Liver (tissue), 9 donors: ENCODE measurements around the gene WDR19. TPM values are rescaled to one million over a fixed set of nuclear protein-coding genes. Genes with fewer than 3 reads are reported as not detected.
"Not testable (repeated sequence)": the region's sequence is repeated elsewhere in the genome, so short reads cannot be mapped to it uniquely, and the experiment has no call there.

Source experiments
- DNase-seq: peaks from one replicate; pipeline ENCODE4 v3.0.0-alpha.2; 2017; ENCODE audit warnings: low spot score
- H3K27ac ChIP-seq, 2 donors: one replicate each; pipeline ENCODE4 v1.7.0; 2013; ENCODE audit warnings: inconsistent platforms in 2 of 2, low read length in 2 of 2, control low read depth in 1 of 2, low read depth in 1 of 2, mild to moderate bottlenecking in 1 of 2
- H3K27me3 ChIP-seq, 4 donors: one replicate each; pipeline versions ENCODE4 v1.6.1 to v1.7.0; 2013; ENCODE audit warnings: low read length in 3 of 4, inconsistent platforms in 1 of 4, mild to moderate bottlenecking in 1 of 4, moderate library complexity in 1 of 4; ENCODE audit not compliant: control insufficient read depth in 4 of 4, insufficient read depth in 4 of 4
- H3K36me3 ChIP-seq, 4 donors: one replicate each; pipeline versions ENCODE4 v1.6.1 to v1.7.0; 2013; ENCODE audit warnings: low read length in 3 of 4, mild to moderate bottlenecking in 3 of 4, low read depth in 1 of 4, moderate library complexity in 1 of 4; ENCODE audit not compliant: control insufficient read depth in 4 of 4, insufficient read depth in 3 of 4
- H3K4me1 ChIP-seq, 4 donors: one replicate each; pipeline versions ENCODE4 v1.6.1 to v1.7.0; 2013; ENCODE audit warnings: low read length in 3 of 4, mild to moderate bottlenecking in 3 of 4, moderate library complexity in 1 of 4; ENCODE audit not compliant: control insufficient read depth in 4 of 4, insufficient read depth in 4 of 4
- H3K4me3 ChIP-seq, 3 donors: one replicate each; pipeline versions ENCODE4 v1.6.1 to v1.7.0; 2013; ENCODE audit warnings: low read length in 3 of 3, control low read depth in 1 of 3, low read depth in 1 of 3, mild to moderate bottlenecking in 1 of 3
- H3K9ac ChIP-seq, 2 donors: one replicate each; pipeline ENCODE4 v1.7.0; 2013; ENCODE audit warnings: low read length in 2 of 2, mild to moderate bottlenecking in 2 of 2, moderate library complexity in 2 of 2, control low read depth in 1 of 2, low read depth in 1 of 2
- H3K9me3 ChIP-seq, 4 donors: one replicate each; pipeline versions ENCODE4 v1.6.1 to v1.7.0; 2013; ENCODE audit warnings: low read length in 3 of 4; ENCODE audit not compliant: control insufficient read depth in 4 of 4
- EGR1 ChIP-seq, 2 donors: IDR thresholded peaks; 2 replicates each; pipeline ENCODE4 v1.6.1; 2016 to 2018; ENCODE audit warnings: antibody characterized with exemption in 2 of 2, low read depth in 2 of 2
- FOXA1 ChIP-seq: IDR thresholded peaks from 2 replicates; pipeline ENCODE4 v1.6.1; 2016; ENCODE audit warnings: antibody characterized with exemption
- FOXA2 ChIP-seq: IDR thresholded peaks from 2 replicates; pipeline ENCODE4 v1.6.1; 2016; ENCODE audit warnings: antibody characterized with exemption
- GABPA ChIP-seq, 2 donors: IDR thresholded peaks in 1 of 2; conservative IDR thresholded peaks in 1 of 2; 2 replicates each; pipeline ENCODE4 v1.6.1; 2016; ENCODE audit warnings: antibody characterized with exemption in 2 of 2, mild to moderate bottlenecking in 1 of 2, moderate library complexity in 1 of 2
- HNF4A ChIP-seq, 2 donors: conservative IDR thresholded peaks; 2 replicates each; pipeline ENCODE4 v1.6.1; 2016; ENCODE audit warnings: antibody characterized with exemption in 2 of 2, mild to moderate bottlenecking in 2 of 2
- HNF4G ChIP-seq: IDR thresholded peaks from 2 replicates; pipeline ENCODE4 v1.6.1; 2016; ENCODE audit warnings: antibody characterized with exemption
- NR2F2 ChIP-seq: IDR thresholded peaks from 2 replicates; pipeline ENCODE4 v1.6.1; 2016; ENCODE audit warnings: antibody characterized with exemption
- RAD21 ChIP-seq, 2 donors: IDR thresholded peaks; 2 replicates each; pipeline ENCODE4 v1.6.1; 2016; ENCODE audit warnings: antibody characterized with exemption in 2 of 2, mild to moderate bottlenecking in 2 of 2
- RXRA ChIP-seq, 2 donors: IDR thresholded peaks; 2 replicates each; pipeline ENCODE4 v1.6.1; 2017 to 2018; ENCODE audit warnings: antibody characterized with exemption in 2 of 2, mild to moderate bottlenecking in 1 of 2
- SP1 ChIP-seq: IDR thresholded peaks from 2 replicates; pipeline ENCODE4 v1.6.1; 2018; ENCODE audit warnings: antibody characterized with exemption, mild to moderate bottlenecking
- TAF1 ChIP-seq: conservative IDR thresholded peaks from 2 replicates; pipeline ENCODE4 v1.6.1; 2016; ENCODE audit warnings: antibody characterized with exemption, mild to moderate bottlenecking
- YY1 ChIP-seq: IDR thresholded peaks from 2 replicates; pipeline ENCODE4 v1.6.1; 2016; ENCODE audit warnings: antibody characterized with exemption, mild to moderate bottlenecking
- WGBS: extraction: QIAGEN DNeasy Blood & Tissue Kit; methylation state at CpG from one replicate; pipeline ENCODE4 v1.1.7; 2013; 5-methylcytosine and 5-hydroxymethylcytosine counted together
- polyA plus RNA-seq, 2 donors: library from polyadenylated mRNA; stranded (reverse) in 1 of 2; unstranded in 1 of 2; fragments of 200-250 nt in 1 of 2; fragments of >200 nt in 1 of 2; fragmentation: Nextera tagmentation in 1 of 2; extraction: Ambion mirVana in 1 of 2; gene quantifications; one replicate each; pipeline versions ENCODE4 v1.2.1 to v1.2.3, GENCODE V29; 2013 to 2015
- total RNA-seq, 2 donors: library from RNA; depleted of rRNA; stranded (reverse); fragments of >200 nt; gene quantifications; one replicate each; pipeline ENCODE4 v1.2.3, GENCODE V29; 2014
- TF ChIP-seq, protein P1 (sequence below): IDR thresholded peaks from 2 replicates; pipeline ENCODE4 v1.6.1; 2016; ENCODE audit warnings: antibody characterized with exemption
- TF ChIP-seq, protein P2 (sequence below): fragments of 150-350 bp; IDR thresholded peaks from 2 replicates; pipeline ENCODE4 v1.5.1; 2017; ENCODE audit warnings: improper control_type of control experiment, low read depth, low read length; ENCODE audit not compliant: missing input control
- TF ChIP-seq, protein P3 (sequence below): IDR thresholded peaks from 2 replicates; pipeline ENCODE4 v1.6.1; 2016; ENCODE audit warnings: antibody characterized with exemption, mild to moderate bottlenecking
- TF ChIP-seq, protein P4 (sequence below): IDR thresholded peaks from 2 replicates; pipeline ENCODE4 v1.6.1; 2016; ENCODE audit warnings: antibody characterized with exemption
- donor health status: healthy.
- donor health status: healthy.
- donor health status: healthy.
- donor health status: healthy.
- donor health status: healthy.

WDR19 gene
- total and polyA plus RNA-seq, 4 donors: 9.5 to 34.3 (median 17.7) TPM

DNA sequence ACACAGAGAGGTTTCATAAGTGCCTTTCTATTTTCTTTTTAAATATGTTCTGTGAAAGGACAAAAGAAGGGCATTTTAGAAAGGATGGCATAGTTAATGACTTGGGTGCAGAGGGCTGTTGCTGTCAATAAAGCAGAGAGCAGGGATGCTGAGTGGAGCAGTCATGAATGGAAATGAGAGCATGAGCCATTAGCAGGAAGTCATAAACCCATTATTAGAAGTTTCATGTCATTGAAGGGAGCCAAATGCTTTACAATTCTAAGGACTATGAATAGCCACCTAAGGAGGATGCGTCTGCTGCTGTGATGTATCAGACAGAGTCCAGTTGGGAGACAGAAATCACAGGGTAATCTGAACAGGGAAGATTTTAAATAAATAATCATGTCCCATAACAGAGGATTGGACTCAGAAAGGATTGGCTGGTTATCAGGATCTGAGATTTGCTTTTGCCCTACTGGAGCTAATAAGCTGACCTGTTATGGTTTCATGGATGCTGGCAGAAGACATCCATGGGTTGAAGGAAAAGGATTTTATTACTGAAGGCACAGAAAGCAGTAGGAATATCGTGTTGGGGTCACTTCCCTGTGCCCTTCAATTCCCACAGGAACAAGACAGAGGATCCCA, 47.5 kb upstream of the WDR19 start:
- TF ChIP-seq TAF1 (no peak), YY1 (no peak), FOXA1 (no peak), GABPA (IDR thresholded peaks at IDR 0.05 in 1 of 2, conservative IDR thresholded peaks at IDR 0.05 in 1 of 2) (no peak), RXRA (IDR thresholded peaks at IDR 0.05) (no peak)
- TF ChIP-seq, protein P1, sequence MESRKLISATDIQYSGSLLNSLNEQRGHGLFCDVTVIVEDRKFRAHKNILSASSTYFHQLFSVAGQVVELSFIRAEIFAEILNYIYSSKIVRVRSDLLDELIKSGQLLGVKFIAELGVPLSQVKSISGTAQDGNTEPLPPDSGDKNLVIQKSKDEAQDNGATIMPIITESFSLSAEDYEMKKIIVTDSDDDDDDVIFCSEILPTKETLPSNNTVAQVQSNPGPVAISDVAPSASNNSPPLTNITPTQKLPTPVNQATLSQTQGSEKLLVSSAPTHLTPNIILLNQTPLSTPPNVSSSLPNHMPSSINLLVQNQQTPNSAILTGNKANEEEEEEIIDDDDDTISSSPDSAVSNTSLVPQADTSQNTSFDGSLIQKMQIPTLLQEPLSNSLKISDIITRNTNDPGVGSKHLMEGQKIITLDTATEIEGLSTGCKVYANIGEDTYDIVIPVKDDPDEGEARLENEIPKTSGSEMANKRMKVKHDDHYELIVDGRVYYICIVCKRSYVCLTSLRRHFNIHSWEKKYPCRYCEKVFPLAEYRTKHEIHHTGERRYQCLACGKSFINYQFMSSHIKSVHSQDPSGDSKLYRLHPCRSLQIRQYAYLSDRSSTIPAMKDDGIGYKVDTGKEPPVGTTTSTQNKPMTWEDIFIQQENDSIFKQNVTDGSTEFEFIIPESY: no peak
- TF ChIP-seq, protein P2, sequence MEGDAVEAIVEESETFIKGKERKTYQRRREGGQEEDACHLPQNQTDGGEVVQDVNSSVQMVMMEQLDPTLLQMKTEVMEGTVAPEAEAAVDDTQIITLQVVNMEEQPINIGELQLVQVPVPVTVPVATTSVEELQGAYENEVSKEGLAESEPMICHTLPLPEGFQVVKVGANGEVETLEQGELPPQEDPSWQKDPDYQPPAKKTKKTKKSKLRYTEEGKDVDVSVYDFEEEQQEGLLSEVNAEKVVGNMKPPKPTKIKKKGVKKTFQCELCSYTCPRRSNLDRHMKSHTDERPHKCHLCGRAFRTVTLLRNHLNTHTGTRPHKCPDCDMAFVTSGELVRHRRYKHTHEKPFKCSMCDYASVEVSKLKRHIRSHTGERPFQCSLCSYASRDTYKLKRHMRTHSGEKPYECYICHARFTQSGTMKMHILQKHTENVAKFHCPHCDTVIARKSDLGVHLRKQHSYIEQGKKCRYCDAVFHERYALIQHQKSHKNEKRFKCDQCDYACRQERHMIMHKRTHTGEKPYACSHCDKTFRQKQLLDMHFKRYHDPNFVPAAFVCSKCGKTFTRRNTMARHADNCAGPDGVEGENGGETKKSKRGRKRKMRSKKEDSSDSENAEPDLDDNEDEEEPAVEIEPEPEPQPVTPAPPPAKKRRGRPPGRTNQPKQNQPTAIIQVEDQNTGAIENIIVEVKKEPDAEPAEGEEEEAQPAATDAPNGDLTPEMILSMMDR: no peak
- 47% methylated on average over 2 of the region's 2 CpGs for WGBS
- H3K4me3 ChIP-seq: no peak overlapping the region
- no peaks in the 10 kb centered on the region for H3K9me3 ChIP-seq
- H3K4me1 ChIP-seq: peaks cover 0 to 8% (median 7%) of the 10 kb centered on the region in 4 donors
- peak overlapping the region in 1 of 2 donors; percentile 59 for H3K9ac ChIP-seq
- H3K36me3 ChIP-seq: no peaks in the 10 kb centered on the region
- H3K27me3 ChIP-seq: no peaks in the 10 kb centered on the region
- H3K27ac ChIP-seq: no peak overlapping the region
- DNase-seq: no peak

DNA sequence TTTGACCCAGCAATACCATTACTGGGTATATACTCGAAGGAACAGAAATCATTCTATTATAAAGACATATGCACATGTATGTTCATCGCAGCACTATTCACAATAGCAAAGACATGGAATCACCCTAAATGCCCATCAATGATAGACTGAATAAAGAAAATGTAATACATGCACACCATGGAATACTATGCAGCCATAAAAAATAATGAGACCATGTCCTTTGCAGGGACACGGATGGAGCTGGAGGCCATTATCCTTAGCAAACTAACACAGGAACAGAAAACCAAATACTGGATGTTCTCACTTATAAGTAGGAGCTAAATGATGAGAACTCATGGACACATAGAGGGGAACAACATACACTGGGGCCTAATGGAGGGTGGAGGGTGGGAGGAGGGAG, 44.1 kb upstream of the WDR19 start:
- not testable (repeated sequence) for H3K4me1 ChIP-seq, H3K9ac ChIP-seq, H3K9me3 ChIP-seq, H3K27ac ChIP-seq, H3K4me3 ChIP-seq, H3K27me3 ChIP-seq, DNase-seq, H3K36me3 ChIP-seq
- WGBS: 86% methylated on average over 3 of the region's 3 CpGs

DNA sequence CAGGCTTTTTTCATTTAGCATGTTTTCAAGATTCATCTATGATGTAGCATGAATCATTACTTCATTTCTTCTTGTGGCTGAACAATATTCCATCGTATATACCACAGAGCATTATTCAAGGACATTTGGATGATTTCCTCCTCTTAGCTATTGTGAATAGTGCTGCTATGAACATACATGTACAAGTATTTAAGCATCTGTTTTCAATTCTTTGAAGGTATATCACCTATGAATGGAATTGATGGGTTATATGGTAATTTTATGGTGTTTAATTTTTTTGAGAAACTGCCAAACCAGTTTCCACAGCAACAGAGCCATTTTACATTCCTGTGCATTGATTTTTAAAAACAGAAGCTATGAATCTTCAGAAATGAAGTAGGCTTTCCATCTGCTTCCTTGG, 36.1 kb upstream of the WDR19 start:
- H3K9ac ChIP-seq: no peak overlapping the region
- TF ChIP-seq FOXA1: no peak
- TF ChIP-seq, protein P1: no peak
- no peak for TF ChIP-seq RXRA (IDR thresholded peaks at IDR 0.05)
- no peak for TF ChIP-seq HNF4A (conservative IDR thresholded peaks at IDR 0.05)
- TF ChIP-seq, protein P3, sequence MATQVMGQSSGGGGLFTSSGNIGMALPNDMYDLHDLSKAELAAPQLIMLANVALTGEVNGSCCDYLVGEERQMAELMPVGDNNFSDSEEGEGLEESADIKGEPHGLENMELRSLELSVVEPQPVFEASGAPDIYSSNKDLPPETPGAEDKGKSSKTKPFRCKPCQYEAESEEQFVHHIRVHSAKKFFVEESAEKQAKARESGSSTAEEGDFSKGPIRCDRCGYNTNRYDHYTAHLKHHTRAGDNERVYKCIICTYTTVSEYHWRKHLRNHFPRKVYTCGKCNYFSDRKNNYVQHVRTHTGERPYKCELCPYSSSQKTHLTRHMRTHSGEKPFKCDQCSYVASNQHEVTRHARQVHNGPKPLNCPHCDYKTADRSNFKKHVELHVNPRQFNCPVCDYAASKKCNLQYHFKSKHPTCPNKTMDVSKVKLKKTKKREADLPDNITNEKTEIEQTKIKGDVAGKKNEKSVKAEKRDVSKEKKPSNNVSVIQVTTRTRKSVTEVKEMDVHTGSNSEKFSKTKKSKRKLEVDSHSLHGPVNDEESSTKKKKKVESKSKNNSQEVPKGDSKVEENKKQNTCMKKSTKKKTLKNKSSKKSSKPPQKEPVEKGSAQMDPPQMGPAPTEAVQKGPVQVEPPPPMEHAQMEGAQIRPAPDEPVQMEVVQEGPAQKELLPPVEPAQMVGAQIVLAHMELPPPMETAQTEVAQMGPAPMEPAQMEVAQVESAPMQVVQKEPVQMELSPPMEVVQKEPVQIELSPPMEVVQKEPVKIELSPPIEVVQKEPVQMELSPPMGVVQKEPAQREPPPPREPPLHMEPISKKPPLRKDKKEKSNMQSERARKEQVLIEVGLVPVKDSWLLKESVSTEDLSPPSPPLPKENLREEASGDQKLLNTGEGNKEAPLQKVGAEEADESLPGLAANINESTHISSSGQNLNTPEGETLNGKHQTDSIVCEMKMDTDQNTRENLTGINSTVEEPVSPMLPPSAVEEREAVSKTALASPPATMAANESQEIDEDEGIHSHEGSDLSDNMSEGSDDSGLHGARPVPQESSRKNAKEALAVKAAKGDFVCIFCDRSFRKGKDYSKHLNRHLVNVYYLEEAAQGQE: no peak
- TF ChIP-seq, protein P4, sequence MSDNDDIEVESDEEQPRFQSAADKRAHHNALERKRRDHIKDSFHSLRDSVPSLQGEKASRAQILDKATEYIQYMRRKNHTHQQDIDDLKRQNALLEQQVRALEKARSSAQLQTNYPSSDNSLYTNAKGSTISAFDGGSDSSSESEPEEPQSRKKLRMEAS: no peak
- TF ChIP-seq FOXA2: no peak
- no peak for TF ChIP-seq EGR1 (IDR thresholded peaks at IDR 0.05; ENCODE audit: low read depth in 2 of 2)
- TF ChIP-seq GABPA (IDR thresholded peaks at IDR 0.05 in 1 of 2, conservative IDR thresholded peaks at IDR 0.05 in 1 of 2): no peak
- TF ChIP-seq HNF4G: no peak
- TF ChIP-seq RAD21 (IDR thresholded peaks at IDR 0.05): no peak
- no peak for TF ChIP-seq YY1
- TF ChIP-seq SP1: no peak
- TF ChIP-seq NR2F2: no peak
- 90% methylated on average over 1 of the region's 1 CpG for WGBS
- H3K4me3 ChIP-seq: no peak overlapping the region
- no peaks in the 10 kb centered on the region for H3K36me3 ChIP-seq
- no peaks in the 10 kb centered on the region for H3K9me3 ChIP-seq
- no peak for DNase-seq
- no peaks in the 10 kb centered on the region for H3K4me1 ChIP-seq
- H3K27me3 ChIP-seq: no peaks in the 10 kb centered on the region
- H3K27ac ChIP-seq: no peak overlapping the region
